GM18867 (cell line): ENCODE measurements around the gene TMPRSS3.

Experiments
- ATAC-seq: cut with Tn5 transposase; IDR thresholded peaks from one replicate; pipeline ENCODE4 v1.9.1; 2021; ENCODE audit warnings: mild to moderate bottlenecking, moderate library complexity; ENCODE audit not compliant: unreplicated experiment

Gene TMPRSS3

GRCh38 chr21:42374864-42375499, 20.9 kb downstream of the TMPRSS3 start:
- ATAC-seq: no peak

- no peak for ATAC-seq
These were observed 21.4 kb downstream of the TMPRSS3 start for GRCh38 chr21:42374457-42374856.

GRCh38 chr21:42373908-42374455, 21.9 kb downstream of the TMPRSS3 start:
- ATAC-seq: no peak

GRCh38 chr21:42373196-42373907, 22.5 kb downstream of the TMPRSS3 start:
- ATAC-seq: no peak

- ATAC-seq: no peak
These were observed 24.8 kb downstream of the TMPRSS3 start for GRCh38 chr21:42370894-42371654.

- ATAC-seq: no peak
These were observed 26.0 kb downstream of the TMPRSS3 start for GRCh38 chr21:42369821-42370220.

GRCh38 chr21:42367367-42368165, 28.3 kb downstream of the TMPRSS3 start:
- no peak for ATAC-seq

GRCh38 chr21:42366292-42367010, 29.4 kb downstream of the TMPRSS3 start, which contains the start of gene TFF1:
Gene TFF1, minus strand, starts transcription at chr21:42366535. Its CDS starts 40 bp downstream, at chr21:42366495.
- no peak for ATAC-seq

- ATAC-seq: no peak
These were observed 30.1 kb downstream of the TMPRSS3 start for GRCh38 chr21:42365770-42366169.

GRCh38 chr21:42364304-42364865, 31.5 kb downstream of the TMPRSS3 start:
- no peak for ATAC-seq

GRCh38 chr21:42363312-42363711, 32.5 kb downstream of the TMPRSS3 start:
- ATAC-seq: no peak

- ATAC-seq: no peak
These were observed 33.2 kb downstream of the TMPRSS3 start for GRCh38 chr21:42362700-42363099.

GRCh38 chr21:42362198-42362597, 33.7 kb downstream of the TMPRSS3 start:
- ATAC-seq: no peak

- ATAC-seq: no peak
These were observed 34.6 kb downstream of the TMPRSS3 start for GRCh38 chr21:42361286-42361685.

- ATAC-seq: no peak
These were observed 35.5 kb downstream of the TMPRSS3 start for GRCh38 chr21:42360317-42360716.

GRCh38 chr21:42358937-42359336, 36.9 kb downstream of the TMPRSS3 start:
- no peak for ATAC-seq

- ATAC-seq: no peak
These were observed 37.6 kb downstream of the TMPRSS3 start for GRCh38 chr21:42358261-42358660.

- no peak for ATAC-seq
These were observed 38.5 kb downstream of the TMPRSS3 start for GRCh38 chr21:42357307-42357706.

- ATAC-seq: no peak
These were observed 39.2 kb downstream of the TMPRSS3 start for GRCh38 chr21:42356650-42357049.

- no peak for ATAC-seq
These were observed 39.8 kb downstream of the TMPRSS3 start for GRCh38 chr21:42356046-42356445.
